Suprapubic skin (tissue), 4 donors: Measurements from ENCODE around the gene NDUFB11. TPM values are rescaled to one million over a fixed set of nuclear protein-coding genes. Genes with fewer than 3 reads are reported as not detected.
A peak's percentile ranks its signal among the peaks of the same experiment; 100 is the strongest.

ENCODE experiments used
- DNase-seq, 2 donors: peaks; one replicate each; pipeline ENCODE4 v3.0.0-alpha.2; 2019; ENCODE audit warnings: low spot score in 2 of 2
- H3K27ac ChIP-seq: fragments of 200-600 bp; sonication (generic); one replicate; pipeline ENCODE4 v1.5.1; 2019
- H3K27me3 ChIP-seq: fragments of 200-600 bp; sonication (generic); one replicate; pipeline ENCODE4 v1.5.1; 2019
- H3K36me3 ChIP-seq: fragments of 200-600 bp; sonication (generic); one replicate; pipeline ENCODE4 v1.5.1; 2019
- H3K4me1 ChIP-seq: fragments of 200-600 bp; sonication (generic); one replicate; pipeline ENCODE4 v1.5.1; 2019
- H3K4me3 ChIP-seq: fragments of 200-600 bp; sonication (generic); one replicate; pipeline ENCODE4 v1.5.1; 2019; ENCODE audit warnings: mild to moderate bottlenecking
- H3K9me3 ChIP-seq: fragments of 200-600 bp; sonication (generic); one replicate; pipeline ENCODE4 v1.5.1; 2019
- EP300 ChIP-seq: sonication (generic); formaldehyde crosslinking; IDR thresholded peaks from one replicate; pipeline ENCODE4 v1.6.1; 2017; ENCODE audit warnings: antibody characterized with exemption
- POLR2A ChIP-seq, 2 donors: fragments of 450-650 bp; IDR thresholded peaks; one replicate each; pipeline ENCODE4 v1.6.1; 2017; ENCODE audit warnings: antibody characterized with exemption in 2 of 2, mild to moderate bottlenecking in 2 of 2, moderate library complexity in 2 of 2
- POLR2AphosphoS5 ChIP-seq, 3 donors: sonication (generic); formaldehyde crosslinking; IDR thresholded peaks; one replicate each; pipeline ENCODE4 v1.6.1; 2017; ENCODE audit warnings: antibody characterized with exemption in 3 of 3
- WGBS: methylation state at CpG from one replicate; pipeline ENCODE4 v1.1.5; 2018; 5-methylcytosine and 5-hydroxymethylcytosine counted together
- total RNA-seq, 4 donors: library from RNA; depleted of rRNA; stranded (reverse); fragments of >200 nt; gene quantifications; one replicate each; pipeline ENCODE4 v1.1.0, GENCODE V29; 2016
- TF ChIP-seq, protein P1 (sequence below), 2 donors: fragments of 200-600 bp in 1 of 2; fragments of 450-650 bp in 1 of 2; sonication (generic) in 1 of 2; IDR thresholded peaks; one replicate each; pipeline ENCODE4 v1.5.1; 2016 to 2019; ENCODE audit warnings: antibody characterized with exemption in 2 of 2, mild to moderate bottlenecking in 1 of 2, moderate library complexity in 1 of 2

Gene NDUFB11
- total RNA-seq, 4 donors from 2014 or later: 28.0 to 67.3 (median 51.7) TPM

DNA sequence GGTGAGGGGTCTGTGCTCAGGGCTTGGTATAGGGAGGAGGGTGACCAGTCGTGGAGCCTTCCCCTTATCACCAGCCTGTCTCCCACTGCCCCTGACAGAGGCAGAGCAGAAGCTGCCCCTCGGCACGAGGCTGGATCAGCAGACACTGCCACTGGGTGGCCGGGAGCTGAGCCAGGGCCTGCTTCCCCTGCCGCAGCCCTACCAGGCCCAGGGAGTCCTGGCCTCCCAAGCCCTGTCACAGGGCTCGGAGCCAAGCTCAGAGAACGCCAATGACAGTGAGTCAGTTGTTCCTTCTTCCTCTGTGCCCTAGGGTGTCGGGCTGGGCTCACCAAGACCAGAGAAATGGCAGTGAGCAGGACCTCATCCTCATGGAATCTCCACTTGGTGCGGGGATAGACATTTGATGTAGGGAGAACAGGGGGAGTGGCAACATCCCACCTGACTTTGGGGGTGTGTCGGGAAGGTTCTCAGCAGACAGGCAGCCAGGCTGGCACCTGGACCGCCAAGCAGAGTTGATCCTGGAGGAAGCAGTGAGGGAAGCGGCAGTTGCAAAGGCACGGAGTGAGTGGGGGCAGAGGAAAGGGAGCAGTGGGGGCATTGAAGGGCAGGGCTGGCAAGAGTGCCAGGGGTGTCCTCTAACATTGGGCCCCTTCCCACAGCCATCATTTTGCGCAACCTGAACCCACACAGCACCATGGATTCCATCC is 34.9 kb upstream of the NDUFB11 start:
- Histone ChIP-seq H3K9me3 (no peaks in the 10 kb centered on the region), H3K36me3 (peaks cover 70% of the 10 kb centered on the region), H3K27ac (peak overlapping the region; percentile 48), H3K4me3 (no peak overlapping the region), H3K27me3 (no peaks in the 10 kb centered on the region), H3K4me1 (peaks cover 4% of the 10 kb centered on the region)
- WGBS: 68% methylated on average over 5 of the region's 14 CpGs
- DNase-seq: peak in 1 of 2 donors; percentile 63
- TF ChIP-seq EP300: no peak
- TF ChIP-seq POLR2A (IDR thresholded peaks at IDR 0.05): no peak
- TF ChIP-seq, protein P1, sequence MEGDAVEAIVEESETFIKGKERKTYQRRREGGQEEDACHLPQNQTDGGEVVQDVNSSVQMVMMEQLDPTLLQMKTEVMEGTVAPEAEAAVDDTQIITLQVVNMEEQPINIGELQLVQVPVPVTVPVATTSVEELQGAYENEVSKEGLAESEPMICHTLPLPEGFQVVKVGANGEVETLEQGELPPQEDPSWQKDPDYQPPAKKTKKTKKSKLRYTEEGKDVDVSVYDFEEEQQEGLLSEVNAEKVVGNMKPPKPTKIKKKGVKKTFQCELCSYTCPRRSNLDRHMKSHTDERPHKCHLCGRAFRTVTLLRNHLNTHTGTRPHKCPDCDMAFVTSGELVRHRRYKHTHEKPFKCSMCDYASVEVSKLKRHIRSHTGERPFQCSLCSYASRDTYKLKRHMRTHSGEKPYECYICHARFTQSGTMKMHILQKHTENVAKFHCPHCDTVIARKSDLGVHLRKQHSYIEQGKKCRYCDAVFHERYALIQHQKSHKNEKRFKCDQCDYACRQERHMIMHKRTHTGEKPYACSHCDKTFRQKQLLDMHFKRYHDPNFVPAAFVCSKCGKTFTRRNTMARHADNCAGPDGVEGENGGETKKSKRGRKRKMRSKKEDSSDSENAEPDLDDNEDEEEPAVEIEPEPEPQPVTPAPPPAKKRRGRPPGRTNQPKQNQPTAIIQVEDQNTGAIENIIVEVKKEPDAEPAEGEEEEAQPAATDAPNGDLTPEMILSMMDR (IDR thresholded peaks at IDR 0.05): no peak
- no peak for TF ChIP-seq POLR2AphosphoS5 (IDR thresholded peaks at IDR 0.05)

DNA sequence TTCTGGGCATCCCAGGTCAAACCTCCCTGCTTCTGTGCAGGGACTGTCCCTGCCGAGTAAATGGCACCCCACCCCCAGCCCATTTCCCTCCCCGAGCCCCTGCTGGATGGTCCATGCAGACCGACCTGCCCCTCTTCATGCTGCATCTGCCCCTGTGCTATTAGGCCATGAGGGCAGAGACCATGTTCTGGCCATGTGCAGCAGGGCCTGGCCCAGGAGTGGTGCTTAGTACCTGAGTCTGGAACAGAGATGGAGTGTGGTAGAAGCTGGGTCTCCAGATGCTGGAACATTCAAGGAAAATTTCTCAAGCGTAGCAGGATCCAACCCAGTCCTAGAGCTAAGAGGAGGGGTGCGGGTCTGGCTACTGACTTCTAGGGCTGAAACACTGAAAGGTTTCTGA is 33.8 kb upstream of the NDUFB11 start:
- peak in 1 of 2 donors; percentile 48 for DNase-seq
- WGBS: 86% methylated on average over 5 of the region's 5 CpGs
- Histone ChIP-seq H3K9me3 (no peaks in the 10 kb centered on the region), H3K4me1 (peaks cover 4% of the 10 kb centered on the region), H3K36me3 (peaks cover 75% of the 10 kb centered on the region), H3K27me3 (no peaks in the 10 kb centered on the region), H3K4me3 (no peak overlapping the region), H3K27ac (no peak overlapping the region)
- TF ChIP-seq POLR2A (IDR thresholded peaks at IDR 0.05) (no peak), POLR2AphosphoS5 (IDR thresholded peaks at IDR 0.05) (no peak), EP300 (no peak)
- TF ChIP-seq, protein P1 (IDR thresholded peaks at IDR 0.05): no peak

DNA sequence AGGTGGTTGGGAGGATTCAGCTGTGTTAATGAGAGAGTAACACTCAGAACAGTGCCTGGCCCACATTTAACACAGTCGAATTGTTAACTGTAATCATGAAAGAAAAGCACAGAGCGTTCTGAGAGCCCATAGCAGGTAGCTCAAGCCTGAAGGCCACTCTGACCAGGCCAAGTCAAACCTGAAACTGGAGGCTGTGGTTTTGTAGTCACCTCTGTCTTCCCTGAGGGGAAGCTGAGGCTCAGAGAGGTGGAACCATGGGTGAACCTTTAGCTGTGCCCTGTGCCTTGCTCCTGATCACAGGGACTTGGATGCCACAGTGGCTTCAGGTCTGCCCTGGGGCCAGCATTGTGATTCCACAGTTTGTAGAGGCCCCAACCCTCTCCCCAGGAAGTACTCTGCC is 32.6 kb upstream of the NDUFB11 start:
- Histone ChIP-seq H3K36me3 (peaks cover 76% of the 10 kb centered on the region), H3K4me1 (peaks cover 4% of the 10 kb centered on the region), H3K27ac (no peak overlapping the region), H3K4me3 (no peak overlapping the region), H3K9me3 (no peaks in the 10 kb centered on the region), H3K27me3 (no peaks in the 10 kb centered on the region)
- 71% methylated on average over 2 of the region's 2 CpGs for WGBS
- no peak for TF ChIP-seq EP300
- TF ChIP-seq POLR2A (IDR thresholded peaks at IDR 0.05): no peak
- TF ChIP-seq POLR2AphosphoS5 (IDR thresholded peaks at IDR 0.05): no peak
- TF ChIP-seq, protein P1 (IDR thresholded peaks at IDR 0.05): no peak
- peak; percentile 4 to 32 for DNase-seq

DNA sequence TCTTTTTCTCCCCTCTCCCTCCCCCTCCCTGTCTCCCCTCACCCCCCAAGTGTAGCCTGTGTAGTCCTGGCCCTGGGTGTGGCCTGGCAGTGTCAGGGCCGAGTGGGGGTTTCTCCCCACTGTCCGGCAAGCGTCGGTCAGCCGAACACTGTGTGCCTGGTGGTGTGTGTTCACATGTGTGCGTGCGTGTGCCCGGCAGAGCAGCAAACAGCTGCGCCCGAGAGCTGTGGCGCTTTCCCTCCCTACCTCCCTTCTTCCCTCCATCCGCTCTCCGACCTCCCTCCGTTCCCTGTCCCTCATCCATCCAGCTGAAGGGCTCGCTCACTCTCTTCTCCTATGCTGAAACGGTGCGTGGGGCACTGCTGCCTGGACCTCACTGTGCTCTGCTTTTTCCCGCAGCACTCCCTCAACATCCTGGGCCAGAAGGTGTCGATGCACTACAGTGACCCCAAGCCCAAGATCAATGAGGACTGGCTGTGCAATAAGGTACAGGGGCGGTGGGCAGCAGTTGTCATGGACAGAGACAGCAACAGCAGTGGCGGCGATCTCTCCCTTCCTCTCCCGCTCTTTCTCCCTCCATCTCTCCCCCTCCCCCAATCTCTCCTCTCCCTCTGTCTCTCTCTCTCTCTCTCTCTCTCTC is 31.7 kb upstream of the NDUFB11 start:
- no peaks in the 10 kb centered on the region for H3K27me3 ChIP-seq

DNA sequence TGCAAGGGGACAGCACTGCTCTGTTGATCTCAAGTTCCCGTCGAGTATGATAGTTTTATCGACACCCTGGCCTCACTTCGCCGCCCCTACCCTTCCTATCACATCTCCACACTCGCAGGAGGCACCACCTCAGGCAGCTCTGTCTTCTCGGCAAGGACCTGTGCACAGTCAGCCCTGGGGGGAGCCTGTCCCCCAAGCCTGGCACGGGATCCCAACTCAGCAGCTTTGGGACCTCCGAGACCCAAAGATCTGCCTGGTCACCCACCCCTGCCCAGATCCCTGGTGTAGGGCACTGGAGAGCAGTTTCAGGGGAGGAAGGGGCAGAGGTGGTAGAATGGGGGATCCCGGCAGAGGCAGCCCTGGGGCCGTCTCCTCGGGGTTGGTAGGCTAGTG is 31.1 kb upstream of the NDUFB11 start:
- no peaks in the 10 kb centered on the region for H3K27me3 ChIP-seq
- 87% methylated on average over 12 of the region's 12 CpGs for whole genome bisulfite sequencing
- no peaks in the 10 kb centered on the region for H3K9me3 ChIP-seq
- no peak overlapping the region for H3K27ac ChIP-seq
- DNase-seq: peak in 1 of 2 donors; percentile 51
- peaks cover 4% of the 10 kb centered on the region for H3K4me1 ChIP-seq
- no peak for TF ChIP-seq POLR2A (IDR thresholded peaks at IDR 0.05)
- no peak for TF ChIP-seq POLR2AphosphoS5 (IDR thresholded peaks at IDR 0.05)
- TF ChIP-seq, protein P1 (IDR thresholded peaks at IDR 0.05): no peak
- no peak for TF ChIP-seq EP300
- no peak overlapping the region for H3K4me3 ChIP-seq
- H3K36me3 ChIP-seq: peaks cover 72% of the 10 kb centered on the region

More for the DNA sequence above, 31.7 kb upstream of the NDUFB11 start:
- H3K36me3 ChIP-seq: peaks cover 71% of the 10 kb centered on the region
- peak; percentile 4 to 38 for DNase-seq
- WGBS: 80% methylated on average over 23 of the region's 23 CpGs
- peaks cover 4% of the 10 kb centered on the region for H3K4me1 ChIP-seq
- H3K4me3 ChIP-seq: no peak overlapping the region
- no peak overlapping the region for H3K27ac ChIP-seq
- TF ChIP-seq POLR2A (IDR thresholded peaks at IDR 0.05) (no peak), POLR2AphosphoS5 (IDR thresholded peaks at IDR 0.05) (no peak), EP300 (no peak)
- TF ChIP-seq, protein P1 (IDR thresholded peaks at IDR 0.05): no peak
- H3K9me3 ChIP-seq: no peaks in the 10 kb centered on the region
